LHCN-M2 (cell line): ENCODE data around the gene ASPG. TPM values are rescaled to one million over a fixed set of nuclear protein-coding genes. Genes with fewer than 3 reads are reported as not detected.

Experiments
- DNase-seq: peaks from one replicate; pipeline ENCODE4 v3.0.0-alpha.2; 2012; ENCODE audit warnings: low read depth
- total RNA-seq: library from RNA; depleted of rRNA; stranded (reverse); fragments of >200 nt; gene quantifications from 2 replicates; pipeline ENCODE4 v1.2.3, GENCODE V29; 2014

ASPG gene
- total RNA-seq, 1 experiment from 2014 or later: 0.34 TPM

DNA sequence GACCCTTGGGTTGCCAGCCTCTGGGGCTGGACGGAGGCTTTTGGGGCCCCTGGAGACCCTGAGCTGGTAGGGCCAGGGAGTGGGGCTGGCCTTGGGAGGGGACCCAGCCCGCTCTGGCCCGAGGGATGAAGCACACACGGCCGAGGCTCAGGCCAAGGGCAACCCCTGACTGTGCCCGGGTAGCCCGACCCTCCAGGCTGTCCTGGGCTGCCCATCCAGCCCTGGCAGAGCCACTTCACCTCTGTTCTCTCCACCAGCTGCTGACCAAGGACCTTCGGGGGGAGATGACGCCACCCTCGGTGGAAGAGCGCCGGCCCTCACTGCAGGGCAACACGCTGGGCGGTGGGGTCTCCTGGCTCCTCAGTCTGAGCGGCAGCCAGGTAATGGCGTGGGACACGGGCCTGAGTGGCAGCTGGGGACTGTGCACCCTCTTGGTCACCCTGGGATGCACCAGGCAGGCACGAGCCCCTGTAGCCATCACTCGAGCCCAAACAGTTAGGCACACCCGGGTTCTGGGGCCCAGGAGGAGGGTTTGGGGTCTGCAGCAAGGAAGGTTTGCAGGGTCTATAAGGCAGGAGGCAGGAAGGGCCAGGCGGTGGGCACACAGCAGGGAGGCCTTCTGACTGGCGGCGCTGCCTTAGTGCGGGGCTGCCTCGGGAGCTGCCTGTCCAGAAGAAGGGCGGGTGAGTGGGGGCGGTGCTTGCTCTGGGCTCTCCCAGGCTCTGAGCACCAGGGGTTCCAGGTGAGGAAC lies 19.7 kb downstream of the ASPG start:
- no peak for DNase-seq

GRCh38 chr14:104105822-104106470 lies 20.4 kb downstream of the ASPG start:
- DNase-seq: no peak

GRCh38 chr14:104106471-104106991 lies 21.0 kb downstream of the ASPG start:
- DNase-seq: no peak

GRCh38 chr14:104107101-104107581 lies 21.6 kb downstream of the ASPG start:
- DNase-seq: no peak

DNA sequence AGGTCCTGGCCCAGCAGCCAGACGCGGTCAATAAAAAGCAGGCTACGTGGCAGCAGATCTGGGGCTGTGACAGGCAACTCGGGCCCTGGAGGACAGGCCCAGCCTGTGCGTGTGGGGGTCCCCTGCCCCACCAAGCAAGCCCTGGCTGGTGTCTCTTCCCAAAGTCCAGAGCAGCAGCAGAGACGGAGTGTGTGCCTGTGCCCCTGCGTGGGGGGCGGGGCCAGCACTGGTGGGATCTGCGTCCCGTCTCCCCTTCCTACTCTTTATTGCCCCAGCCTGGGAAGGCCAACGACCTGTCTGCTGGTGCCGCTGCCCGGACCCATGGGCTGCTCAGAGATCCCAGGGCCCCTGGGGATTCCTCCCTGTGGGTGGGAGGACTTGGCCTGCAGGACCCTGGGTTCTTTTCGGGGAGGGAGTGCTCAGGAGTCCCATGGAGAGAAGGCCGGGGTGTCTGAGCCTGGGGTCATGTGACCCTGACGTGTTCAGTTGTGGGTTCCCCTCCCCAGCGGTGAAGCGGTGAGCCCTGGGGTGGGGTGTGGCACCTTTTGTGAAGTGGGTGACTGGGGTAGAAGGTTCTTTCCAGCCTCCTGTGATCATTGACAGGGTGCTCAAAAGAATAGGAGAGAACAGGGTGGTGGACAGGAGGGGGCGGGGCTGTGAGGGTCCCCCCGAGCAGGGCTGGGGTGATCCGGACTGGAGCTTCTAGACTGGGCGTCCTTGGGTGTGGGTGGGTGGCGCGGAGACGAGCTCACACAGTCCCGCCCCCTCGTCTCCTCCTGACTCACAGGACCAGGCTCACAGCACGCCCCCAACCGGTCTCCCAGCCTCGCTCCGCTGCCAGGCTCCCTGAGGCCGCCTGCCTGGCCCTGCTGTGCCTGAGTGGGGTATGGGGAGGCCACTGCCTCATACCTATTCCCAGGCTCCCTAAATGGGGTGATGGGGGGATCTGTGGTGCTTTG lies 22.4 kb downstream of the ASPG start:
- DNase-seq: no peak

DNA sequence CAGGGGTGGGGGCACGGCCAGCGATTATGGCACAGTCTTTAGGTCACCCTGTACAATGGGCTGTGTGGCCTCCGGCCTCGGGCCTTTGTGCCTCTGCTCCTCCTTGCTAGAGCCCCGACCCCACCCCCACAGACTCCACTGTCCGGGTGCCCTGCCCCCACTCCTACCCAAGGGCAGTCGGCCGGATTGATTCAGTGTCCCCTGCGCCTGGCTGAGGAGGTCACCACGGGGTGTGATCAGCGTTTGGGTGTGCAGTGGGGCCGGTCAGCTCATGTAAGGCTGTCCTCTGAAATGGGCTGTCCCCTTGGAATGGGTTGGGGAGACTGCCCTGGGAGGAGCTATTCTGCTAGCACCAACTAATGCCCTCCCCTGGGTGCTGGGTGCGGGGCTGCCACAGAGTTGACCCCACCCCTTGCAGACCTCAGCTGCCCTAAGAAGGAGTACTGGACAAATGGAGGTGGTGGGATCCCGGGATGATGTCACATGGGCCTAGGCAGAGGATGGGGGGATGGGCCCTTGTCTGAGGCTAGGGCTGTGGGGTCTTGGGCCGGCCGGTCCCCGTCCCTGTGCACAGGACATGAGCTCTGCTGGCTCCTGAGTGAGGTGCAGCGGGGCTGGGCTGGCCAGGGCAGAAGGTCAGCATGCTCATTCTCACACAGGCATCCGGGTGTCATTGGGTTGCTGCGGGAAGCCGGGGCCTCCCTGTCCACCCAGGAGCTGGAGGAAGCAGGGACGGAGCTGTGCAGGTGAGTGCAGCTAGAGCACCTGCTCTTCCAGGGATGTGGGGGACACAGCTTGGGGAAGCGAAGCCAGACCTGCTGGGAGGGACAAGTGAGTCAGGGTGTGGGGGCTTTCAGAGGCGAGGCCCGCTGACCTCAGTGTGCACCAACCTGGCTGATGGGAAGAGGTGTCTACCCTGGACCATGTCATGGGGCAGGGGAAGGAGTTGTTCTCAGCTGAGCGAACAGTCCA lies 23.4 kb downstream of the ASPG start:
- DNase-seq: no peak

DNA sequence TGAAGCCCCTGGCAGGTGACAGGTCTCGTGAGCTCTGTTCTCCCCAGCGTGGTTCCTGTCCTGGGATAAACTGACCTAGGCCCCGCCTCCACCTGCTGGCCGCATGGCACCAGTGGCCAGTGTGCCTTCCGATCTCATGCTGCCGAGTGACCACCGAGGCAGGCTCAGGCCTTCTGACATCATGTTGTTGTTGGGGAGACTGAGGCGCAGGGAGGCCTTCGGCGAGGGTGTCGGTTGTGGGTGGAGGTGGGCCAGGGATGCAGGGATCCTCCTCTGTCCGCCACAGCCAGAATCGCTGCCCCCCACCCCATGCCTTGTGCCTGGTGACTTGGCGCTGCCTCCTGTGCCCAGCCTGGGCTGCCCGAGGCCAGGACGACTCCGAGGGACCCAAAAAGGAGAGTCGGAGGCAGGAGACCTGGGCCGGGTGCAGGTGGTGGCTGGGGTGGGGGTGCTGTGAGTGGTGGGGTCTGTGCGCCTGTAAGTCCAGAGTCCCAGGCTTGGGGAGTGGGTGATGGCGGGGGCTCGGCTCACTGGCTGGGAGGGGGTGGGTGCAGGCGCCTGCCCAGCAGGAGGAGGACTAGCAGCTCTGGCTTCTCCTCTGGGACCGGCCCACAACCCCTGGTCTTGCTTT lies 24.3 kb downstream of the ASPG start:
- no peak for DNase-seq

DNA sequence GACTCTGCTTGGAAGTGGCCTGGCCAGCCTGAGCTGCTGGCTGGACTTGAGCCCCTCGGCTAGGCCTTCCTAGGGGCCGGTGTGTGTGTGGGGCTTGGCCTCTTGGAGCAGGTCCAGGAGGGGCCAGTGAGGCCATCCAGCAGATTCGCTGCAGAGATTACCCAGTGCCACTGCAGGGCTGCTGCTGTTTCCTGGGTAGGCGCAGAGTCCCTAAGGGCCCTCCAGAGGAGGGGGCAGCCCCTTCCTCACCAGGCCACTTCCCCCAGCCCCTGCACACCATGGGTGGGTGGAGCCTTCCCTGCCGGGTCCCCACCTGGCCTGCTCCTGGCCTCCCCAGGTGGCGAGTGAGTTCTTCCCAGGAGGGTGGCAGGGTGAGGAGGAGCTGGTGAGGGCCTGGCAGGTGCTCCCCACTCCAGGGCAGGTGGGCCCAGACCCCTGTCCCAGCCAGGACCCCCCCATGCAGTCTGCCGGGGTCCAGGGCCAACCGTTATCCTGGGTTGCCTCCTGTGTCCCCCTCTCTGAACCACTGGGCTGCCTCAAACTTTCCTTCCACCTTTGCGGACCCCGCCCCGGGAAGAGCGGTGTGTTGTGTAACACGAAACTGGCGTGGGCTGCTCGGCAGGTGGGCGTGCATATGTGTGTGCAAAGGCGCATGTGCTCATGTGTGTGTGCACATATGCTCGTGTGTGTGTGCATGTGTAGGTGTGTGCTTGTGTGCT lies 25.1 kb downstream of the ASPG start:
- no peak for DNase-seq

DNA sequence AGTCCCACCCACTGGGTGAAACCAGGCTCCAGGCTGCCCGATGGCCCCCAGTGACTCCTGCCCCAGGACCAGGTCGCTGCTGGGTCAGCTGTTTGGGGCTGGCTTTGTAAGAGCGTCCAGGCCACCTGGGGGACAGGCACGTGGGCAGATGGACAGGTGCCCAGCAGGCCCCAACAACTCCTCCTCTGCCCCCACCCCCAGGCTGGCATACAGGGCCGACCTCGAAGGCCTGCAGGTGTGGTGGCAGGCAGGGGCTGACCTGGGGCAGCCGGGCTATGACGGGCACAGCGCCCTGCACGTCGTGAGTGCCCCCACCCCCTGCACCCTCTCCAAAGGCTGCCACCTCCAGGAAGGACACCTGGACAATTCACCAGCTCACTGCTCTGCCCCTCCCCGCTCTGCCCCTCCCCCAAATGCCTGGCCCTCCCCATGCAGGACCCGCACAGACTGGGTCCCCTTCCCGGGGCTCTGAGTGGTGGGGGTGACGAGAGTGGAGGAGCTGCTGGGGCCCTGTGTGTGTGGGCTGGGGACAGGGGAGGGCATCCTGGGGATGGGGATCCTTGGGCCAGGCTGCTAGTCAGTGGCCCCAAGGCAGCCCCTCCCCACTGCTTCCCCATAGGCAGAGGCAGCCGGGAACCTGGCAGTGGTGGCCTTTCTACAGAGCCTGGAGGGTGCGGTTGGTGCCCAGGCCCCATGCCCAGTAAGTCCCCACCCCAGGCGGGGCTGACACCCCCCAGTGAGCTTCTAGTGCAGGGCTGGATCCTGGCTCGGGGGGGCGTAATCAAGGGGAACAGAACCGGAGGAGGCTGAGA lies 26.0 kb downstream of the ASPG start:
- DNase-seq: no peak

DNA sequence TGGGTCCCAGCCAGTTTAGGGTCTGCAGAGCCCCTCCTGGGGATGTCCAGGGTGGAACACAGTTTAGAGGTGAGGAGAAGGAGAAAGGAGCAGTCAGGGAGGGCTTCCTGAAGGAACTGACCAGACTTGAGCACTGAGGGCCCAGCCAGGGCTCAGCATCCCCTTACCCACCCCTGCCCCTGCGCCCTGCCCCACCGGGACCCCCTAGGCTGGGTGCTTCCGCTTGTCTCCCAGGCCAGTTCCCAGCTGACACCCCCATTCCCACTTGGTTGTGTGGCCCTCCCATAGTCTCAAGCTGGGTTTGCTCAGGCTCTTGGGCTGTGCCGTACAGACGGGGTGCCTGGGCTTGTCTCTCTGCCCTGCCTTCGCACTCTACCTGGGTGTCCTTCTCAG lies 26.6 kb downstream of the ASPG start:
- DNase-seq: no peak

- no peak for DNase-seq
Measured at GRCh38 chr14:104112609-104113571, 27.4 kb downstream of the ASPG start.

DNA sequence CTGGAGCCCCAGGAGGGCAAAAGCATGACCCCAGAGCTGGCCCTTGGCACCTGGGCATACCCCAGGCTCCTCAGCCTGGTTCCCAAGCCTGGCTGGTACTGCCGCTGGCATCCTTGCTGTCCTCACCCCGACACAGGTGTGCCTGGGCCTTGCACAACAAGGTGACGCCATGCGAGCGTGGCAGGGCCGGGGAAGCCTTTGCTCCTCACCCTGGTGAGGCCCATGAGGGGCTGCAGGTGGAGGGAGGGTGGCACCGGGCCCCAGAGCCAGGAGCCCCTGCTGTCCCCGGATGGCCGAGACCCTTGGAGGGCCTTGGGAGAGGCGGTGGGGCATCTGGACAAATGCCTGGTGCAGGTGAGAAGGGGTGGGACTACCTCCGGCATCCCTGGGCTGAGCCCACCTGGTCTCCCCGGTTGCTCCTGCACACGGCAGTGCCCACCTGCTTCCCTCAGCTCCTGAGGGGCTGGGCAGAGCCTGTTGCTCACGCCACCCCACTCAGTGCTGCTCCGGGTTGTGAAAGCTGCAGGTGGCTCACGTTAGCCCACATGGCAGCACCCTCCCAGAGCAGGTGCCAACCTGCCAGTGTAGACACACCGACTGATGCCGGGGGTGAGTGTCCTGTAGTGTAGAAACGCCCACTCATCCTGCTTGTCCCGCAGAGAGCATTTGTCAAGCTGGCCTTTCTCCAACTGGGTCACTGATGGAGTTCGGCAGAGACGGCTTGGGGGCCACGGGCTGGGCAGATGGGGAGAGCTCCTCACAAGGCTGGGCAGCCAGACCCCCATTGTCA lies 28.3 kb downstream of the ASPG start:
- DNase-seq: no peak

GRCh38 chr14:104114421-104115130 lies 29.1 kb downstream of the ASPG start:
- no peak for DNase-seq

DNA sequence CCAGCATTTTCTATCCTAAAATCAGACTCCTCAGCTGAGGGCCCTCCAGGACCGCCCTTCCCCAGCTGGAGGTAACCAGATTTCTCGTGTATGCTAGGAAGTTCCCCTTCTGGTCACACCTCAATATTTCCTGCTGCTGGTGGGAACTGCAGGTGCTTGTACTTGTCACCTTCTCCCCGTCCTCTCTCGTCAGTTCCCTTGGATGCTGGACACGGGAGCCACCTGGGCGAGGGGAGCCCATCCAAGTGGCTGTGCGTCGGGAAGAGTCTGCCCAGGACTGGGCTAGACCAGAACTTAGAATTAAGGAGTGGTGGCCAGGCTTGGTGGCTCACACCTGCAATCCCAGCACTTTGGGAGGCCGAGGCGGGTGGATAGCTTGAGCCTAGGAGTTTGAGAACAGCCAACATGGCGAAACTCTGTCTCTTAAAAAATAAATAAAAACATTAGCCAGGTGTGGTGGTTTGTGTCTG lies 29.7 kb downstream of the ASPG start:
- DNase-seq: no peak

DNA sequence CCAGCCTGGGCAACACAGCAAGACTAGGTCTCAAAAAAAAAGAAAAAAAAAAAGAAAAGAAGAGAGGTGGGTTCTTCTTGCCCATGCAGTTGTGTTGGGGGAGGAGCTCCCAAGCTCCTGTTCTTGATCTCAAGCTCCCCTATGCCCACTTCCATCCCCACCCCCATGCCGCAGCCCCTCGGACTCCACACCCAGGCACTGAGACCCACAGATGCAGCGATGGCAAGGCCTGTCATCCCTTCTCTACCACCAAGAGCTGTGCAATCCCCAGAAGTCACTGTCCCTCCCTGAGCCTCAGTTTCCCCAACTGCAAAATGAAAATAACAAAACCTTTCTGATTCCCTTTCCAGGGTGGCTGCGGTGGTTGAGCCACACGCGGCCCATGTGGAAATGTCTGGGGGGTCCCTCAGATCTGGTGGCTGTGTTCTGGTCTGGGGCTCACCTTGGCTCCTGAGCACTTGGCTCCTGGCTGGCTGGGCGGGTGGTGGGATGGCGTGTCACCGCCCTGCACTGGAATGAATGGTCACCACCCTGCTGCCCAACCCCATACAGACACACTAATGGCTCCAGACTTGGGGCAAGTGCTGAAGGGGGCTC lies 30.3 kb downstream of the ASPG start:
- DNase-seq: no peak
